DND-41 (cell line): ENCODE measurements around the gene MREG.

Source experiments
- ATAC-seq: fragments of 200-7000 bp; cut with Tn5 transposase; 3 replicates; pipeline ENCODE4 v1.9.1; 2021; ENCODE audit warnings: low read depth; ENCODE audit not compliant: insufficient read depth
- DNase-seq: peaks from one replicate; pipeline ENCODE4 v3.0.0-alpha.2; 2020
- H2AFZ ChIP-seq: 2 replicates; pipeline ENCODE4 v1.6.0; 2012; ENCODE audit warnings: low read depth, low read length
- H3K27ac ChIP-seq: 2 replicates; pipeline ENCODE4 v1.5.1; 2012; ENCODE audit warnings: low read length, inconsistent platforms
- H3K27me3 ChIP-seq: fragments of 200-600 bp; sonication (generic); 2 replicates; pipeline ENCODE4 v1.6.0; 2012; ENCODE audit warnings: low read length, mild to moderate bottlenecking, inconsistent platforms; ENCODE audit not compliant: insufficient read depth, poor library complexity
- H3K36me3 ChIP-seq: 2 replicates; pipeline ENCODE4 v1.5.1; 2012; ENCODE audit warnings: low read length, inconsistent platforms; ENCODE audit not compliant: insufficient read depth
- H3K4me1 ChIP-seq: 2 replicates; pipeline ENCODE4 v1.5.1; 2012; ENCODE audit warnings: mild to moderate bottlenecking, low read length; ENCODE audit not compliant: insufficient read depth
- H3K4me2 ChIP-seq: 2 replicates; pipeline ENCODE4 v1.6.0; 2012; ENCODE audit warnings: mild to moderate bottlenecking, moderate library complexity, low read length, inconsistent platforms; ENCODE audit not compliant: insufficient read depth
- H3K4me3 ChIP-seq, 2 experiments: fragments of 200-600 bp in 1 of 2; shearing (Covaris generic) in 1 of 2; 2 replicates each; pipeline ENCODE4 v1.5.1; 2012 to 2016; ENCODE audit warnings: inconsistent platforms in 2 of 2, low read length in 2 of 2, mild to moderate bottlenecking in 2 of 2, low read depth in 1 of 2, moderate library complexity in 1 of 2
- H3K79me2 ChIP-seq: 2 replicates; pipeline ENCODE4 v1.6.0; 2012; ENCODE audit warnings: low read length, inconsistent platforms; ENCODE audit not compliant: insufficient read depth
- H3K9ac ChIP-seq: 2 replicates; pipeline ENCODE4 v1.6.0; 2012; ENCODE audit warnings: low read depth, mild to moderate bottlenecking, inconsistent platforms, low read length, moderate library complexity
- H3K9me3 ChIP-seq: 2 replicates; pipeline ENCODE4 v1.5.1; 2012; ENCODE audit warnings: low read length, moderate library complexity, mild to moderate bottlenecking, inconsistent platforms; ENCODE audit not compliant: insufficient read depth, severe bottlenecking
- H4K20me1 ChIP-seq: 2 replicates; pipeline ENCODE4 v1.6.0; 2012; ENCODE audit warnings: low read length; ENCODE audit not compliant: insufficient read depth
- CTCF ChIP-seq: IDR thresholded peaks from 2 replicates; pipeline ENCODE4 v1.5.1; 2012; ENCODE audit warnings: borderline replicate concordance, low read length, moderate library complexity, mild to moderate bottlenecking; ENCODE audit not compliant: poor library complexity, severe bottlenecking; ENCODE audit errors: extremely low read depth
- EZH2 ChIP-seq: IDR thresholded peaks from 3 replicates; pipeline ENCODE4 v1.6.1; 2012; ENCODE audit warnings: borderline replicate concordance, low read depth, mild to moderate bottlenecking, moderate library complexity, low read length, inconsistent platforms; ENCODE audit not compliant: severe bottlenecking

The MREG gene

GRCh38 chr2:215899141-215900074 lies 113.9 kb downstream of the MREG start:
- no peak for DNase-seq
- H4K20me1 ChIP-seq: no peaks in the 10 kb centered on the region
- no peaks in the 10 kb centered on the region for H3K79me2 ChIP-seq
- no peak overlapping the region for H2AFZ ChIP-seq
- H3K4me2 ChIP-seq: no peak overlapping the region
- H3K27ac ChIP-seq: no peak overlapping the region
- no peaks in the 10 kb centered on the region for H3K4me1 ChIP-seq
- TF ChIP-seq CTCF: no peak
- TF ChIP-seq EZH2: no peak
- H3K36me3 ChIP-seq: no peaks in the 10 kb centered on the region
- no peak overlapping the region for H3K9ac ChIP-seq
- no peak for ATAC-seq
- H3K9me3 ChIP-seq: no peaks in the 10 kb centered on the region
- H3K27me3 ChIP-seq: peaks cover 4% of the 10 kb centered on the region
- H3K4me3 ChIP-seq: no peak overlapping the region

GRCh38 chr2:215898363-215898762 lies 115.0 kb downstream of the MREG start:
- Histone ChIP-seq H3K4me2 (no peak overlapping the region), H3K9ac (no peak overlapping the region), H4K20me1 (no peaks in the 10 kb centered on the region), H3K79me2 (no peaks in the 10 kb centered on the region), H3K36me3 (no peaks in the 10 kb centered on the region), H3K4me3 (no peak overlapping the region), H3K27me3 (no peaks in the 10 kb centered on the region), H2AFZ (no peak overlapping the region), H3K4me1 (no peaks in the 10 kb centered on the region), H3K27ac (no peak overlapping the region), H3K9me3 (no peaks in the 10 kb centered on the region)
- ATAC-seq (no peak), DNase-seq (no peak)
- no peak for TF ChIP-seq CTCF
- no peak for TF ChIP-seq EZH2

GRCh38 chr2:215896921-215897320 lies 116.4 kb downstream of the MREG start:
- Histone ChIP-seq H2AFZ (no peak overlapping the region), H3K9me3 (no peaks in the 10 kb centered on the region), H3K79me2 (no peaks in the 10 kb centered on the region), H3K9ac (no peak overlapping the region), H3K4me2 (no peak overlapping the region), H3K36me3 (no peaks in the 10 kb centered on the region), H3K4me3 (no peak overlapping the region), H3K27ac (no peak overlapping the region), H3K4me1 (no peaks in the 10 kb centered on the region), H4K20me1 (no peaks in the 10 kb centered on the region), H3K27me3 (no peaks in the 10 kb centered on the region)
- ATAC-seq: no peak
- no peak for TF ChIP-seq EZH2
- no peak for TF ChIP-seq CTCF
- no peak for DNase-seq
